Calu3 (cell line): ENCODE results near the gene TMEM273. TPM values are rescaled to one million over a fixed set of nuclear protein-coding genes. Genes with fewer than 3 reads are reported as not detected.

ENCODE experiments used
- BruUV-seq: library from RNA; stranded (reverse); fragments of 400-500 nt; replicated peaks from 2 replicates; lab custom pipeline; 2021; lab: Mats Ljungman, UMichigan
- CTCF ChIA-PET: fragments of 300-600 bp; sonication (Branson Sonifier 250); formaldehyde crosslinking; loops from one replicate; lab custom pipeline; 2022; ENCODE audit warnings: antibody characterized with exemption; lab: Charles Lee
- DNase-seq: peaks from one replicate; pipeline ENCODE4 v3.0.0; 2022
- H3K27ac Mint-ChIP-seq: one replicate; pipeline ENCODE4 v1.8.0; 2022; ENCODE audit warnings: mixed read lengths; ENCODE audit not compliant: unreplicated experiment
- H3K27me3 Mint-ChIP-seq: one replicate; pipeline ENCODE4 v1.8.0; 2022; ENCODE audit warnings: mixed read lengths; ENCODE audit not compliant: unreplicated experiment
- H3K36me3 Mint-ChIP-seq: one replicate; pipeline ENCODE4 v1.8.0; 2022; ENCODE audit warnings: mild to moderate bottlenecking, moderate library complexity, mixed read lengths; ENCODE audit not compliant: insufficient read depth, unreplicated experiment
- H3K4me1 Mint-ChIP-seq: one replicate; pipeline ENCODE4 v1.8.0; 2022; ENCODE audit warnings: mild to moderate bottlenecking, low read depth, mixed read lengths; ENCODE audit not compliant: unreplicated experiment
- H3K4me3 Mint-ChIP-seq: one replicate; pipeline ENCODE4 v1.8.0; 2022; ENCODE audit warnings: mild to moderate bottlenecking, low read depth, moderate library complexity, mixed read lengths; ENCODE audit not compliant: unreplicated experiment
- H3K9me3 Mint-ChIP-seq: one replicate; pipeline ENCODE4 v1.8.0; 2022; ENCODE audit warnings: low read depth, mixed read lengths; ENCODE audit not compliant: unreplicated experiment
- intact Hi-C: fragments of 100-400 bp; cut with micrococcal nuclease; formaldehyde crosslinking; loops from one replicate; pipeline ENCODE4 v1.10.0; 2022; ENCODE audit not compliant: unreplicated experiment
- total RNA-seq: library from RNA; stranded (reverse); gene quantifications from 2 replicates; pipeline ENCODE4 v1.2.3, GENCODE V29; 2022
- TF ChIP-seq, protein P1 (sequence below): fragments of 200-600 bp; IDR thresholded peaks from one replicate; pipeline ENCODE4 v1.8.0; 2022; ENCODE audit warnings: antibody characterized with exemption; ENCODE audit not compliant: unreplicated experiment

The TMEM273 gene
- total RNA-seq, 1 experiment from 2014 or later, result not detected

DNA sequence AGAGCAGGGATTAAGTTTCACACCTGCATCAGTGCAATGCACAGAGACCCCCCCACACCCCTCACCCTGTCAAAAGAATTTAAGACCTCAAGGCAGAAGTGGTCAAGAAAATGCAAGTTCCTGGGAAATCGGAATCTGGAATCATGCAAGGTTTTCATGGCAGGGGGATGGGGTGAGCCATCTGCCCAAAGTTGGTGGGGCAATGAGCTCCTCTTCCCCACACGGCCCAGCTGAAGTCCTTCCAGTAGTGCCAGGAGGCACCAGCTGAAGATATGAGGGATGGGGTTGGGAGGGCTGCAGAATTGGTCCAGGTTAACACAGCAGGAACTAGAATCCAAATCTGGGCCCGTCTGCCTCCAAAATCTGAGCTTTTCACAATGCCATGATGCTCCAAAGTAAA, 25.0 kb upstream of the TMEM273 start:
- TF ChIP-seq, protein P1, sequence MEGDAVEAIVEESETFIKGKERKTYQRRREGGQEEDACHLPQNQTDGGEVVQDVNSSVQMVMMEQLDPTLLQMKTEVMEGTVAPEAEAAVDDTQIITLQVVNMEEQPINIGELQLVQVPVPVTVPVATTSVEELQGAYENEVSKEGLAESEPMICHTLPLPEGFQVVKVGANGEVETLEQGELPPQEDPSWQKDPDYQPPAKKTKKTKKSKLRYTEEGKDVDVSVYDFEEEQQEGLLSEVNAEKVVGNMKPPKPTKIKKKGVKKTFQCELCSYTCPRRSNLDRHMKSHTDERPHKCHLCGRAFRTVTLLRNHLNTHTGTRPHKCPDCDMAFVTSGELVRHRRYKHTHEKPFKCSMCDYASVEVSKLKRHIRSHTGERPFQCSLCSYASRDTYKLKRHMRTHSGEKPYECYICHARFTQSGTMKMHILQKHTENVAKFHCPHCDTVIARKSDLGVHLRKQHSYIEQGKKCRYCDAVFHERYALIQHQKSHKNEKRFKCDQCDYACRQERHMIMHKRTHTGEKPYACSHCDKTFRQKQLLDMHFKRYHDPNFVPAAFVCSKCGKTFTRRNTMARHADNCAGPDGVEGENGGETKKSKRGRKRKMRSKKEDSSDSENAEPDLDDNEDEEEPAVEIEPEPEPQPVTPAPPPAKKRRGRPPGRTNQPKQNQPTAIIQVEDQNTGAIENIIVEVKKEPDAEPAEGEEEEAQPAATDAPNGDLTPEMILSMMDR, result no peak
- DNase-seq, result no peak
- H3K36me3 Mint-ChIP-seq, result no peaks in the 10 kb centered on the region
- no peaks in the 10 kb centered on the region for H3K9me3 Mint-ChIP-seq
- no peak overlapping the region for H3K4me3 Mint-ChIP-seq
- no peaks in the 10 kb centered on the region for H3K4me1 Mint-ChIP-seq
- peaks cover 83% of the 10 kb centered on the region for H3K27me3 Mint-ChIP-seq
- intact Hi-C loops, result no loop called here
- CTCF ChIA-PET, result no interaction called here
- BruUV-seq, result no TSS peak
- no peak overlapping the region for H3K27ac Mint-ChIP-seq

DNA sequence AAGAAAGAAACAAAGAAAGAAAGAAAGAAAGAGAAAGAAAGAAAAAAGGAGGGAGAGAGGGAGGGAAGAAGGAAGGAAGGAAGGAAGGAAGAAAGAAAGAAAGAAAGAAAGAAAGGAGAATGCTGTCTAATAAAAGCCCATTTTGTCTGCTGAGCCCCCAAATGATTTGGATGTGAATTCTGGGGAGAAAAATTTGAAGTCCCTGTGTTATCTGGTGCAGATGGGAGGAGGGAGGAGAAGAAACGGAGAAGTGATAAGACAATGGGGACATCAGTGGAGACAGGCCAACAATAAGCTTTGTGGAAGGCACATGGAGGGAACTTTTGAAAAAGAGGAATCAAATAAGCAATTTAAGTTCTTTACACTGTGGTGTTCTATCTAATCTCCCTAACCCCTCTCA, 24.6 kb upstream of the TMEM273 start:
- intact Hi-C loops, result no loop called here
- TF ChIP-seq, protein P1, result no peak
- Mint-ChIP-seq H3K27ac (no peak overlapping the region), H3K4me3 (no peak overlapping the region), H3K4me1 (no peaks in the 10 kb centered on the region), H3K27me3 (peaks cover 83% of the 10 kb centered on the region), H3K36me3 (no peaks in the 10 kb centered on the region), H3K9me3 (no peaks in the 10 kb centered on the region)
- no TSS peak for BruUV-seq
- no peak for DNase-seq
- CTCF ChIA-PET, result no interaction called here

DNA sequence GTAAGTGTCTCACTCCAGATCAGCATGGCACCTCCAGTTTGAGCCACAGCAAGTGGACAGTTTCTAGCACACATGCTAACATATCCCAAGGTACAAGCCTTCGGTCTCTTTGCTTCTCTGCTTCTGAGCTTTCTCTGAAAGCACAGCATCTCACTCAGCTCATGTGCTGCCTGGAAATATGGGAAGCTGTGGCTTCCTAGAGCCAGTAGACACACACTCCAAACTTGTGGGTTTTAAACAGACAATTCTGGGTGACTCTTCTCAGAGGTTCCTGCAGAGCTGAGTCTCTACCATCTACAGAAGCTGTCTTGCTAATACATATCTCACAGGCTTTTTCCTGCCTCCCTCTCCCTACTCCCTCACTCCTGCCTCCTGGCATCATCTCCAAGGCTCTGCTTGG, 23.9 kb upstream of the TMEM273 start:
- CTCF ChIA-PET, result no interaction called here
- Mint-ChIP-seq H3K4me3 (no peak overlapping the region), H3K9me3 (no peaks in the 10 kb centered on the region), H3K27ac (no peak overlapping the region), H3K36me3 (no peaks in the 10 kb centered on the region), H3K4me1 (no peaks in the 10 kb centered on the region), H3K27me3 (peaks cover 83% of the 10 kb centered on the region)
- TF ChIP-seq, protein P1, result no peak
- no TSS peak for BruUV-seq
- no peak for DNase-seq
- intact Hi-C loops, result no loop called here

DNA sequence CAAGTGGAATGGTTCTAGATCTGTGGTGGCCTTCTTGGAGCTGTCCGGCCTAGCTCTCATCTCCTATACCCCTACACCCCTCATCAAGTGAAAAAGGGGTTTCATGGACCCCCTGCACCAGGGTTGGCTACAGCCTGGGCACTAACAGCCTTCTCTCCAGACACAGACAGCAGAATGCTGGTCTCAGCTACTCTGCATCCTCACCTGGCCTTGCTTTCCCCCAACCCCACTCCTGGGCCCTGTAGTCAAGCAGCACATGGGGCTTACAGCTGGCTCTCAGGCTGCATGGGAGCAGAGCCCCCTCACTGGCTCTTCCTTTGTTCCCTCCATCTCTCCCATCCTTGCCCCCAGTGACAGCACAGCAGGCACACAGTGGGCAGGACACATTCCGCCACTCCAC, 20.8 kb upstream of the TMEM273 start:
- Mint-ChIP-seq H3K4me3 (no peak overlapping the region), H3K4me1 (no peaks in the 10 kb centered on the region), H3K27ac (no peak overlapping the region), H3K9me3 (no peaks in the 10 kb centered on the region), H3K36me3 (no peaks in the 10 kb centered on the region), H3K27me3 (peaks cover 88% of the 10 kb centered on the region)
- TF ChIP-seq, protein P1, result no peak
- CTCF ChIA-PET, result no interaction called here
- no TSS peak for BruUV-seq
- intact Hi-C loops, result no loop called here
- DNase-seq, result no peak
